Hepatocyte (in vitro differentiated cells): Measurements from ENCODE around the gene SGSM2. TPM values are rescaled to one million over a fixed set of nuclear protein-coding genes. Genes with fewer than 3 reads are reported as not detected.

Experiments
- DNase-seq: peaks from one replicate; pipeline ENCODE4 v3.0.0-alpha.2; 2016; ENCODE audit warnings: low spot score
- H2AFZ ChIP-seq: fragments of 200-600 bp; sonication (generic); 2 replicates; pipeline ENCODE4 v1.6.0; 2016; ENCODE audit warnings: antibody characterized with exemption, mild to moderate bottlenecking
- H3K27ac ChIP-seq: fragments of 200-600 bp; sonication (generic); 2 replicates; pipeline ENCODE4 v1.5.1; 2016; ENCODE audit warnings: mild to moderate bottlenecking
- H3K27me3 ChIP-seq: fragments of 200-600 bp; sonication (generic); 2 replicates; pipeline ENCODE4 v1.6.1; 2016
- H3K36me3 ChIP-seq: fragments of 200-600 bp; sonication (generic); replicated peaks from 2 replicates; pipeline ENCODE4 v1.5.1; 2016; ENCODE audit warnings: low read depth; ENCODE audit not compliant: insufficient read depth
- H3K4me1 ChIP-seq: fragments of 200-600 bp; sonication (generic); 2 replicates; pipeline ENCODE4 v1.5.1; 2016; ENCODE audit warnings: mild to moderate bottlenecking, moderate library complexity; ENCODE audit not compliant: insufficient read depth
- H3K4me2 ChIP-seq: fragments of 200-600 bp; sonication (generic); 2 replicates; pipeline ENCODE4 v1.6.0; 2016
- H3K4me3 ChIP-seq: fragments of 200-600 bp; sonication (generic); 2 replicates; pipeline ENCODE4 v1.5.1; 2016; ENCODE audit warnings: mild to moderate bottlenecking
- H3K79me2 ChIP-seq: fragments of 200-600 bp; sonication (generic); 2 replicates; pipeline ENCODE4 v1.6.0; 2017; ENCODE audit warnings: mild to moderate bottlenecking
- H3K9me2 ChIP-seq: fragments of 200-600 bp; sonication (generic); replicated peaks from 2 replicates; pipeline ENCODE4 v1.6.0; 2017; ENCODE audit warnings: mild to moderate bottlenecking; ENCODE audit not compliant: insufficient read depth
- H3K9me3 ChIP-seq: fragments of 200-600 bp; sonication (generic); 2 replicates; pipeline ENCODE4 v1.5.1; 2016; ENCODE audit warnings: low read depth, mild to moderate bottlenecking
- H4K20me1 ChIP-seq: fragments of 200-600 bp; sonication (generic); 2 replicates; pipeline ENCODE4 v1.6.0; 2016; ENCODE audit warnings: mild to moderate bottlenecking; ENCODE audit not compliant: insufficient read depth, poor library complexity, severe bottlenecking
- EZH2 ChIP-seq: fragments of 200-600 bp; sonication (generic); IDR thresholded peaks from 2 replicates; pipeline ENCODE4 v1.6.1; 2016; ENCODE audit warnings: antibody characterized with exemption, mild to moderate bottlenecking, borderline replicate concordance
- EZH2phosphoT487 ChIP-seq: fragments of 200-600 bp; sonication (generic); IDR thresholded peaks from one replicate; pipeline ENCODE4 v1.6.1; 2018; ENCODE audit warnings: antibody characterized with exemption, mild to moderate bottlenecking, low read depth, moderate library complexity; ENCODE audit not compliant: unreplicated experiment, severe bottlenecking
- WGBS: methylation state at CpG from one replicate; pipeline ENCODE4 v1.1.6; 2016; ENCODE audit warnings: low lambda C conversion rate; ENCODE audit errors: missing lambda C conversion rate; 5-methylcytosine and 5-hydroxymethylcytosine counted together
- polyA plus RNA-seq: library from polyadenylated mRNA; unstranded; fragments of >200 nt; fragmentation: Nextera tagmentation; extraction: Ambion mirVana; gene quantifications from 2 replicates; pipeline ENCODE4 v1.2.1, GENCODE V29; 2016
- total RNA-seq: library from RNA; depleted of rRNA; stranded (reverse); fragments of >200 nt; gene quantifications from 2 replicates; pipeline ENCODE4 v1.2.3, GENCODE V29; 2014
- TF ChIP-seq, protein P1 (sequence below): fragments of 200-600 bp; sonication (generic); IDR thresholded peaks from 2 replicates; pipeline ENCODE4 v1.5.1; 2016; ENCODE audit warnings: antibody characterized with exemption, mild to moderate bottlenecking; ENCODE audit not compliant: poor library complexity

The SGSM2 gene
- total and polyA plus RNA-seq, 2 experiments from 2014 or later: 22.2 to 34.9 TPM

DNA sequence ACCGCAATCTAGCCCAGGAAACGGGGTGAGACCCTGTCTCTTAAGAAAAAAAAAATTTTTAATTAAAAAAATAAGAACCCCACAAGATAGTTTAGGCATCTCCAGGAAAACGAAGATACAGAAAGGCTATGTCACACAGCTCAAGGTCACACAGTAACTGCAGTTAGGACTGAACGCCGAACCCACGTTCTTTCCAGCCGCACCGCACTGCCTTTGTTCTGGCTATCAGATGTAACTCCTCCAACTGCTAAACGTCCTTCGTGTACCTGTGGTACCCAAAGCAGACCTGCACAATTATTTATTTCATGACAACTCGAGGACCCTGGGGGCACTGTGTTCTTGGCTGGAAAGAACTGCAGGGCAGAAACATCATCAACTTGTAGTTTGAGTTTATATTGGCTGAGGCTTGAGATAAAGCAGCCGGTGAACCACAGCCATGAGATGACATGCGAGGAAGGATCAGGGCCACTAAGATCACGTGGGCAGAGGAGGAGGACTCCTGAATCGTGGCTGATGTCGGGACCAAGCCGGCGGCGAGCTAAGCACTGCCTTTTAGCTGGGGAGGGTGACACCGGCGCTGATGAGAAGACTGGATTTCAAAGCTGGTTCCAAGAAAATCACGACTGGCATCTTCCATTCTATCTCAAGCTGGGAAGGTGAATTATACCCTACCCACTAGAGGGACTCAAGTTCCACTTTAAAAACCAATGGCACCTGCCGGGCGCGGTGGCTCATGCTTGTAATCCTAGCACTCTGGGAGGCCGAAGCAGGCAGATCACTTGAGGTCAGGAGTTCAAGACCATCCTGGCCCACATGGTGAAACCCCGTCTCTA, 84.2 kb downstream of the SGSM2 start:
- Histone ChIP-seq H3K9me3 (no peaks in the 10 kb centered on the region), H3K4me3 (no peak overlapping the region), H3K36me3 (no peaks in the 10 kb centered on the region), H3K79me2 (no peaks in the 10 kb centered on the region), H3K4me2 (no peak overlapping the region), H3K9me2 (no peaks in the 10 kb centered on the region), H3K4me1 (no peaks in the 10 kb centered on the region), H3K27ac (no peak overlapping the region), H4K20me1 (no peaks in the 10 kb centered on the region), H2AFZ (no peak overlapping the region), H3K27me3 (no peaks in the 10 kb centered on the region)
- TF ChIP-seq EZH2phosphoT487 (no peak), EZH2 (no peak)
- TF ChIP-seq, protein P1, sequence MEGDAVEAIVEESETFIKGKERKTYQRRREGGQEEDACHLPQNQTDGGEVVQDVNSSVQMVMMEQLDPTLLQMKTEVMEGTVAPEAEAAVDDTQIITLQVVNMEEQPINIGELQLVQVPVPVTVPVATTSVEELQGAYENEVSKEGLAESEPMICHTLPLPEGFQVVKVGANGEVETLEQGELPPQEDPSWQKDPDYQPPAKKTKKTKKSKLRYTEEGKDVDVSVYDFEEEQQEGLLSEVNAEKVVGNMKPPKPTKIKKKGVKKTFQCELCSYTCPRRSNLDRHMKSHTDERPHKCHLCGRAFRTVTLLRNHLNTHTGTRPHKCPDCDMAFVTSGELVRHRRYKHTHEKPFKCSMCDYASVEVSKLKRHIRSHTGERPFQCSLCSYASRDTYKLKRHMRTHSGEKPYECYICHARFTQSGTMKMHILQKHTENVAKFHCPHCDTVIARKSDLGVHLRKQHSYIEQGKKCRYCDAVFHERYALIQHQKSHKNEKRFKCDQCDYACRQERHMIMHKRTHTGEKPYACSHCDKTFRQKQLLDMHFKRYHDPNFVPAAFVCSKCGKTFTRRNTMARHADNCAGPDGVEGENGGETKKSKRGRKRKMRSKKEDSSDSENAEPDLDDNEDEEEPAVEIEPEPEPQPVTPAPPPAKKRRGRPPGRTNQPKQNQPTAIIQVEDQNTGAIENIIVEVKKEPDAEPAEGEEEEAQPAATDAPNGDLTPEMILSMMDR: peak; percentile 15
- 88% methylated on average over 27 of the region's 27 CpGs for WGBS
- no peak for DNase-seq

DNA sequence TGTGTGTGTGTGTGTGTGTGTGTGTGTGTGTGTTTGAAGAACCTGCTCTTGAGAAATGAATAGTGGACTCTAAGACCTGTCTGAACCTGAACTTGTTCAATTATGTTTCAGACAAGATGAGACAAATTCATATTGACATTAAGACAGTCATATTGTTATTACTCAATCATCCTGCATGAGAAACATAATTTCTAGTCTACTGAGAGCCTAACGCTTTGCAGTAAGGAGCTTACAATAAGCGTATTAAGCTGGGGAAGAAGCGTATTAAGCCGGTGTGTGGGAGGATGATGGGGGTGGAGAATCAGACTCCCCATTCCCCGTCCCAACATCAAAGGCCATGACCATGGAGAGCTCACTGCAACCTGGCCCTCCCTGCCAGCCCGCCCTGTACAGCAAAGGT, 86.0 kb downstream of the SGSM2 start:
- Histone ChIP-seq H3K79me2 (no peaks in the 10 kb centered on the region), H3K27me3 (no peaks in the 10 kb centered on the region), H3K9me3 (no peaks in the 10 kb centered on the region), H3K9me2 (no peaks in the 10 kb centered on the region), H4K20me1 (no peaks in the 10 kb centered on the region), H3K4me1 (no peaks in the 10 kb centered on the region), H3K27ac (no peak overlapping the region), H3K4me3 (no peak overlapping the region), H2AFZ (no peak overlapping the region), H3K36me3 (no peaks in the 10 kb centered on the region), H3K4me2 (no peak overlapping the region)
- DNase-seq: no peak
- TF ChIP-seq, protein P1: no peak
- TF ChIP-seq EZH2phosphoT487: no peak
- 94% methylated on average over 6 of the region's 6 CpGs for WGBS

DNA sequence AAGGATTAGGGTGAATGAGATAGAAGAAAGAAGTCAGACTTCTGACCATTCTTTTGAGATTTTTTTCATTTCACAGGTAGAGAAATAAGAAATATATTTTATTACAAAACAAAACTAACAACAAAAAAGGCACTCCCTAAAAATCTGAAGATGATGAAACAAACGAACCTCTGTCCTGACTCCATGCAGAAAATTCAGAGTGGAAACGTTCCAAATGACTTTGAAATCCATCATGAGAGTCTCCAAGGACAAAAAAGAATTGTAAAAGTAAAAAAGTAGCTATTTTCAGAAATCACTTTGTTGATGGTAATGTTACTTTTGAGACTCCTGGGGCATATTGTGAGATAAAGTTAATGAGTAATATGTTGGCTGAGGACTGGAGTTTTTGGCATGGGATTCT, 89.9 kb downstream of the SGSM2 start:
- Histone ChIP-seq H3K79me2 (no peaks in the 10 kb centered on the region), H3K36me3 (no peaks in the 10 kb centered on the region), H3K9me2 (no peaks in the 10 kb centered on the region), H3K27ac (no peak overlapping the region), H3K4me2 (no peak overlapping the region), H3K4me3 (no peak overlapping the region), H4K20me1 (no peaks in the 10 kb centered on the region), H3K27me3 (no peaks in the 10 kb centered on the region), H2AFZ (no peak overlapping the region), H3K4me1 (no peaks in the 10 kb centered on the region), H3K9me3 (no peaks in the 10 kb centered on the region)
- 93% methylated on average over 2 of the region's 2 CpGs for WGBS
- DNase-seq: no peak
- no peak for TF ChIP-seq EZH2
- no peak for TF ChIP-seq EZH2phosphoT487
- TF ChIP-seq, protein P1: no peak
